Body of pancreas (tissue), 4 donors: ENCODE results near the gene TIMELESS.

Experiments
- CTCF ChIP-seq, 7 experiments: fragments of 450-650 bp in 4 of 7; fragments of 200-600 bp in 3 of 7; sonication (generic) in 3 of 7; IDR thresholded peaks; one replicate each; pipeline ENCODE4 v1.5.1; 2016 to 2019; ENCODE audit warnings: antibody characterized with exemption in 7 of 7
- POLR2A ChIP-seq, 3 donors: fragments of 450-650 bp; IDR thresholded peaks; one replicate each; pipeline ENCODE4 v1.6.1; 2016; ENCODE audit warnings: antibody characterized with exemption in 3 of 3, mild to moderate bottlenecking in 2 of 3

- TF ChIP-seq CTCF (IDR thresholded peaks at IDR 0.05) (peak in 3 of 7 experiments; percentile 28 to 41 (median 36)), POLR2A (IDR thresholded peaks at IDR 0.05) (peak; percentile 44 to 81 (median 80))
Observed at GRCh38 chr12:56448860-56449621, at the start of gene TIMELESS.
